Skin epidermis (tissue), 12 donors: Measurements from ENCODE around the gene KCNK1.
"Not testable (repeated sequence)": the region's sequence is repeated elsewhere in the genome, so short reads cannot be mapped to it uniquely, and the experiment has no call there.

ENCODE experiments used
- H3K27ac ChIP-seq, 21 experiments: fragments of 200-600 bp; sonication (generic) in 11 of 21; one replicate each; pipeline ENCODE4 v1.5.0; 2020; ENCODE audit warnings: mild to moderate bottlenecking in 3 of 21, inconsistent platforms in 2 of 21, moderate library complexity in 2 of 21
- H3K4me3 ChIP-seq, 7 experiments: fragments of 200-600 bp; sonication (generic) in 2 of 7; one replicate each; pipeline ENCODE4 v1.5.0; 2020; ENCODE audit warnings: inconsistent platforms in 2 of 7, mild to moderate bottlenecking in 2 of 7, moderate library complexity in 1 of 7

Gene KCNK1

DNA sequence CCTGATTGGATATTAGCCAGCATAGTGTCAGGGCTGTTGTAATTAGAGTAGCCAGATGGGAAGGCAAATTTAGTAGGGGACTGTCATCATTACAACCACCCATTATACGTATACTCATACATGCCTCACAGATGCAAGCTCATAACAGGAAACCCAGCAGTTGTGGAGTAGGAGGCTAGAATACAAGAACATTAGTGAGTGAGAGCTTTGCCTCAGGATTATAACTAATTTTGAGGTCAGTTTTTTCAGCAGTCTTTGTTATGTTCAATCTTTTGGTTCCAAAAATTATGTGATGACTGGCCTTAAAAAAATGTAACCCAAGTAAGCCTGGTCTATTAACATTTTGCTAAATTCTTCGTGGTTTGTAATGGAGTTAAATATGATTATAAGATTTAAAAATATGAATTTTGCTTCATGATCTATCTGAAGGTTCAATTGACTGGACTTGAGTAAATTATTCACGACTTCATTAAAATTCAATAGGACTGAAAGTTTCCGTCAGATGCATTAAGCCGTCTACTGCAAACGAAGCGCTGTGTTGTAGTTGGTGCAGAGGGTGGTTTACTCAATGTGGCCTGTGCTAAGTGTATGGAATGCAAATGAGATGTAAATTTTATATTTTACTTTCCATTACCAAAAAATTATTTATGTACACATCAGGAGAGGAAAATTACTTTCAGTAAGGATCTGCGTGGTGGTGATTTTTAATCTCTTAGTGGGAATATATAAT is 48.8 kb downstream of the KCNK1 start:
- Histone ChIP-seq H3K4me3 (no peak overlapping the region), H3K27ac (no peak overlapping the region)

GRCh38 chr1:233664253-233664652 is 50.3 kb downstream of the KCNK1 start:
- Histone ChIP-seq H3K27ac (no peak overlapping the region), H3K4me3 (no peak overlapping the region)

DNA sequence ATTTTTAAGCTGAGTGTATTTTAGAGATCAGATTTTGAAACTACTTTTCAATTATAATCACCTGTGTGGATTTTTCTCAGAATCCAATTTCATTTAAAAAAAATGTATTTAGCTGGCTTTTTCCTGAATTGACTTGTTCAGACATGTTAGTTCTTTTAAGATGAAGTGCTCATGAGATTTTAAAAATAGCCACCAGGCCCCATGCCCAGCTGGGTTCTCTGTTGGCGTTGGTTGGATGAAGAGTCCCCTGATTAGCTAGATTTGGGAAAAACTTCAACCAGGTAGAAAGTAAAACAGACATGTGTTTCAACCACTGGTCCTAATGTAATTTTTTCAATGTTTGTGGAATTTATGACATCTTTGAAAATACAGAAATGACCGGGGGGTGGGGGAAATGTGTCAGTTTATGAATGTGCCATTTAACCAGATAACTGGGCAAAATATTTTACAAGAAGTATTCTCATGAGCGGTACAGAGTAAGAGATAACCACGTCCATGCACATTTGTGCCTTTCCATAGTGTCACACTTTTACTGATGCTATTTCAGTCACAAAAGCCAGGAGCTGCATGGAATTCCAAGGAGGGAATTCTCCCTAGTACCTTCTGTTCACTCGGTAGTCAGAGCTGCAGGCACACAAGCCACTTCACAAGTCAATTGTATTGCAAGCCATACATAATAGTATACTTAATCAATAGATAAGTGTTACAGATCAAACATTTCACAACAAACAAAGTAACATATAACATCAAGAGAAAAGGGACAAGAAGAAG is 51.1 kb downstream of the KCNK1 start:
- H3K27ac ChIP-seq, result no peak overlapping the region
- no peak overlapping the region for H3K4me3 ChIP-seq

DNA sequence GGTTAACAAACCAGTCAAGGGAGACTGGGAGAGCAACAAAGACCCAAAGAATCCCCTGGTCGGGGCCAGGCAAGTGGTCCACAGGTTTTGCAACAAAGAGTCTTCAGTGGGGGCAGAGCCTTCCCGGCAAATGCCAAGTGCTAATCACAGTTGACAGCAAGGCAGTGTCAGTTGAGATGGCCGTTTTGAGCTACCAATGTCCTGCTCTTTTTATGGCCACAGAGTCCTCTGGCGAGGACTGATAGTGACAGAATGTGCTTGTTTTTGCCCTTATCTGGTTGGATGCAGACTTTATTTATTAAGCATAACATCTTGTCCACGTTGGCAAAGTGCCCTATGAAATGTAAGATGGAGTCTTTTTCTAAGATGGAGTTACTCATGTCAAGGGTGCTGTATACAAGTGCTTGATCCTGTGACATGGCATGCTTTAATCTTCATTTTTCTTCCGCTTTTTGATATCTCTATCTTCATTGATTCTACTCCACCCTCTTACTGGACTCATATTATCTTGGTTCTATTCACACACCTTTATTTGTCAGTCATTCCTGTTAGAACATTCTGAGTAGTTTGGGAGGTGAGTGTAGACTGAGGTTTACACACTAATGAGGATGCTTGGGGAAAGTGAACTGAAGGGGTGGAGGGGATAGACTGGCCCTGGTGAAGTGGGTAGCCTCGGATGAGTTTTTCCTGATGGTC is 51.8 kb downstream of the KCNK1 start:
- Histone ChIP-seq H3K27ac (no peak overlapping the region), H3K4me3 (no peak overlapping the region)

GRCh38 chr1:233667741-233668140 is 53.8 kb downstream of the KCNK1 start:
- Histone ChIP-seq H3K4me3 (no peak overlapping the region), H3K27ac (no peak overlapping the region)

DNA sequence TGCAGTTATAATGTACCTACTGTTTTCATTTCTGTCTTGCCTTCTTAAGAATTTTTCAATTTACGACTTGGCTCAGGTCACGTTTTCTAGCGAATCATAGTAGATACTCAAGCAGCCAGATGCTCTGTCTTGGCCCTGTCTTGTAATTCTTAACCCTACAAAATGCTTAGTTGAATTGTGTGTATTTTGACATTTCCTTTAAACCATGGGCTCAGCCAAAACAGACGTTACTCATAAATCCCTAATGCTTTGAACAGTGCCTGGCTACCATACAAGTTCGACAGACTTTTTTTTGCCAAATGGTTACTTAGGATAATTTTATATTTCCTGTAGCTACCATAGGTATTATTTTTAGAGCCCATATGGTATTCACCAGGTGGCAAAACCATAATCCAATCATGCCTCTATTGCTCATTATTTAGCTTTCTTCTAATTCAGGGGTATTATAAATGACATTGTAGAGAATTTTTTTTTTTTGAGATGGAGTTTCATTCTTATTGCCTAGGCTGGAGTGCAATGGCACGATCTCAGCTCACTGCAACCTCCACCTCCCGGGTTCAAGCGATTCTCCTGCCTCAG is 54.3 kb downstream of the KCNK1 start:
- Histone ChIP-seq H3K27ac (peak overlapping the region in 1 of 21 experiments; percentile 8), H3K4me3 (no peak overlapping the region)

- H3K4me3 ChIP-seq, result no peak overlapping the region
- peak overlapping the region in 1 of 21 experiments; percentile 8 for H3K27ac ChIP-seq
These were observed 54.9 kb downstream of the KCNK1 start for GRCh38 chr1:233668725-233669294.

- not testable (repeated sequence) for H3K4me3 ChIP-seq, H3K27ac ChIP-seq
These were observed 56.5 kb downstream of the KCNK1 start for GRCh38 chr1:233670363-233670762.

- H3K27ac ChIP-seq, result no peak overlapping the region
These were observed 57.4 kb downstream of the KCNK1 start for GRCh38 chr1:233671286-233671685.

DNA sequence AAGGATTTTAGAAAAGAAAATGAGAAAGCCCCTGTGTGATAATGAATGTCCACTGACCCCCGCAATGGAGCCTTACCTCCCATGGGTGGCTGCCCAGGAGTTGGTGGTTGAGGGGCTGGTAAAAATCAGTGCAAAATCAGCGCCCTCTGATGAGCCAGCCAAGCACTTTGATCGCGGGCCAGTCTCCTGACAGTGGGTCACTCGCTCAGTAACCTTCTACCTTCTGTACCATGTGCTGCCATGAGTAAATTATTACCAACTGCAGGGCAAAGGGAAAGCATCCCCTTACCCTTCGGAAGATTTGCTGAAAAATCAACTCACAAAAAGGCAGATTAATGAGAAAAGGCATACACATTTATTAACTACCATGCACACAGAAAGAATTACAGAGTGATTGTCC is 58.8 kb downstream of the KCNK1 start:
- H3K27ac ChIP-seq, result no peak overlapping the region

More at GRCh38 chr1:233671286-233671685, 57.4 kb downstream of the KCNK1 start:
- no peak overlapping the region for H3K4me3 ChIP-seq

GRCh38 chr1:233673261-233673946 is 59.5 kb downstream of the KCNK1 start:
- Histone ChIP-seq H3K27ac (no peak overlapping the region), H3K4me3 (no peak overlapping the region)

More for the DNA sequence above, 58.8 kb downstream of the KCNK1 start:
- no peak overlapping the region for H3K4me3 ChIP-seq

GRCh38 chr1:233673947-233674431 is 60.1 kb downstream of the KCNK1 start:
- no peak overlapping the region for H3K27ac ChIP-seq
- no peak overlapping the region for H3K4me3 ChIP-seq

DNA sequence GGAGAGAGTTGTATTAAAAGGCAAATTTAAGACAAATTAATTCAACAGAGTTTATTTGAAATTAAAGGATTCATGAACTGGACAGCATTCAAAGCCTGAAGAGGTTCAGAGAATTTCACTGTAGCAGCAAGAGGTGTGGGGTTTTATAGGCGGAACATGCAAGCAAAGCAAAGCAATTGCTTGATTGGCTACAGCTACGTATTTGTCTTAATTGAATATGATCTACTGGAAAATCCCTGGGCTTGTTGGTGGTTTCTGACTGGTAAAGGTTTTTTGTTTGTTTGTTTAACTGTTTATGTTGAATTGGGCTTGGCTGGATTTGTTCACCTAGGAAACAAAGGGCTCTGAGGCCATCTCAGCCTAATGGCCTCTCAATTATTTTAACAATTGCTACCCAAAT is 61.5 kb downstream of the KCNK1 start:
- Histone ChIP-seq H3K4me3 (no peak overlapping the region), H3K27ac (no peak overlapping the region)

DNA sequence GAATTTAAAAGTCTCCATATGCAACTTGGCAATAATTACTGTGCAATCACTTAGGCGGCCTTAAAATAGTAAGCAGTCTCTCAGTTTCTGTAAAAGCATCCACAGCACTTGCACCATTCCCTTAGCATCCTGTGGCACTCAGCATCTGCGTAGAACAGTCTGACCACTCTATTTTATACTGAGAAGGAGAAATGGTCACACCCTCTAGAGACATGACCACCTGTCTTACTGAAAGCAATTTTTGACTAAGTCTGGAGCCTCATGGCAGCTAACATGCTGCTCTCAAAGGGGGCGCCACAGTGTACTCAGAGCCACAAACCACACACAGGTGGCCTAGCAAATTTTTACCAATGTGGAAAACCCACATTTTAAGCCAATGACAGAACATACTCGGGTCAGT is 62.0 kb downstream of the KCNK1 start:
- no peak overlapping the region for H3K27ac ChIP-seq
- no peak overlapping the region for H3K4me3 ChIP-seq

DNA sequence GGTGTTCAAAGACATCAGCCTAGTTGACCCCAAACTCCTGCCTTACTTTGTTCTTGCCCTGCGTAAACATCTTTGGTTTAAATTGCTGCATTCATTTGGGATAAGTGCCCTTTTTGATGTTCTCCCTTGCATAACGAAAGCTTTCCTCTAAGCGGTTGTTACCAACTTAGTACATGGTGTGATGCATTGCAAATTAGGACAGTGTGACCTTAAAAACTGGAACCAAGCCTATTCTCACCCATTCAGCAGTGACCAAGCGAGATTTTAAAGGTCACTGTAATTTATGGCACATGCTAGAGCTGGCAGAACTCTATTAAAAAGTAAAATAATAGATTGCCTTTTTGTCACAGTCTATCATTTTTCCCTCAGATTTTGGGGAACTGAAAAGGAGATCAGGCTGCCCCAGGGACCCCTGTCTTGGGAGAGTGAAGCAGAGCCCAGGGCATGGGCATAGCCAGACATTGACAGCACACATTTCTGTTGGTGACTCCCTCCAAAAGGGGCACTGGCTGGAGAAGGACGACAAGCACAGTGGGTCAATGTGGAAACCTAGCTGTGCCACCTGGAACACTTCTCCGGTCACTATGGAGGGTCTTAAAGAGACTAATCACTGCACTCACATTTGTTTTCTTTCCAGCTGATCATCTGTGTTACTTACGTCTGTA is 63.9 kb downstream of the KCNK1 start:
- H3K27ac ChIP-seq, result no peak overlapping the region

DNA sequence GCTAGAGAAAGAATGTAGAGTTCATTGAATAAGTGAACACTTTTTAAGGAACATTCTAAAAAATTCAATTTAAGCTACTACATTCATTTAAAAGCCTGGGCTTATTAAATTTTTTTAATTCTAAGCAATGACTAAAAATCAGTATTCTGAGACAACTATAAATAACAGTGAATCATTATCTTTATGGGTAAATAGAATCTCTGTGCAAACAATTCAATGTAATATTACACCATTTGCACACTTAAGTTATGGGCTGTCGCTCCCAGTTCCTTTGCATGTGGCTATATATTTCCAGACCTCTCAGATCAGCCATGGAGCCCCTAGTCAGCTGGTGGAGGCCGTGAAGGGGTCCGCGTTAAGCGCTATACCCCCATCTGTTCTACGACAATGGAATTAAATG is 65.1 kb downstream of the KCNK1 start:
- H3K27ac ChIP-seq, result no peak overlapping the region
- no peak overlapping the region for H3K4me3 ChIP-seq

More for the DNA sequence above, 63.9 kb downstream of the KCNK1 start:
- H3K4me3 ChIP-seq, result no peak overlapping the region

DNA sequence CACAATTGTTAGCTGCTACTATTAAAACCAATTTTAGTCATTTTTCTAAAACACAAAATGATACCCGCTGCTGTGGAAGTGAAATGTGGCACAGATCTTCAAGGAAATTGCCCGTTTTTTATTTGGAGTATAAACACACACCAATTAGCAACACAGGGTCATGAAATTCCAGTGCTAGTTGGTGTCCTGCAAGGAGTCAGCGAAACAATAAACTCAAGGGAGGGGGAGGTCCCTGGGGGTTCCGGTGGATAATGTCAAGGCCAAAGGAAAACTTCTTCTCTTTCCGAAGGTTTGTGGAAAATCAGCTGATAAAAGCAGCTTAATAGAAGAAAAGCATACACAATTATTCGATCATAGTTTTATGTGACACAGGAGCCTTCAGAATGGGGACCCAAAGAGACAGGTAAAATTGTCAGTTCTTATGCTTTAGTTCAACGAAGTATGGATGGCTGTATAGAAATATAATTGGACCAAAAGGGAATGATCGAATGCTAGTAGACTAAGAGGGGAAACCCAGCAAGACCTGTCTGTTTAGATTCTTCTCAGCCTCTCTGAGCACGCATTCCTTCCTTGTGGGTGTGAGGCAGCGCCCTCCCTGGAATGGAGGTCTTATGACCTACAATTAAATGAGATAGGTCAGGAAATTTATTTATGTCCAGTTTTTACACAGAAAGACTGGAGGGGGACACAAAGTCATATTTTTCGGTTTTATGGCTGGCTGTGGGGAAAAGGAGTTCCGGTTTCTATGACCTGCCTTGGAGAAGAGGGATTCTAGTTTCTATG is 65.9 kb downstream of the KCNK1 start:
- no peak overlapping the region for H3K27ac ChIP-seq
- no peak overlapping the region for H3K4me3 ChIP-seq

DNA sequence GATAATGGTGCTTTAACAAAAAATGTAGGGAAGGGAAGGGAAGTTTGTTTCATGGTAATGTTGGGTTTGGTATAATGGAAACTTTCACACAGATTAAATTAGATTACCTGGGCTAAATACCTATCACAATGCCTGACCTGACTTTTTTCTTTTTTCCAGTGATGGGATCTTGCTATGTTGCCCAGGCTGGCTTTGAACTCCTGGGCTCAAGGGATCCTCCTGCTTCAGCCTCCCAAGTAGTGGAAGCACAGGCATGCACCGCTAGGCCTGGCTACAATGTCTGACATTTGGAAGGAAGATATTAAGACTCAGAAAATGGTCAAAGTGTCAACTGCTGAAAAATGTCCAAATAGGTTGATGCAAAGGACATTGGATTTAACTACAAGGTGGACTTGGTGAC is 67.4 kb downstream of the KCNK1 start:
- Histone ChIP-seq H3K4me3 (no peak overlapping the region), H3K27ac (no peak overlapping the region)
